GM18520 (cell line): ENCODE data around the gene ST6GAL2.

Experiments used
- ATAC-seq: cut with Tn5 transposase; IDR thresholded peaks from one replicate; pipeline ENCODE4 v1.9.1; 2021; ENCODE audit not compliant: unreplicated experiment

Gene ST6GAL2

DNA sequence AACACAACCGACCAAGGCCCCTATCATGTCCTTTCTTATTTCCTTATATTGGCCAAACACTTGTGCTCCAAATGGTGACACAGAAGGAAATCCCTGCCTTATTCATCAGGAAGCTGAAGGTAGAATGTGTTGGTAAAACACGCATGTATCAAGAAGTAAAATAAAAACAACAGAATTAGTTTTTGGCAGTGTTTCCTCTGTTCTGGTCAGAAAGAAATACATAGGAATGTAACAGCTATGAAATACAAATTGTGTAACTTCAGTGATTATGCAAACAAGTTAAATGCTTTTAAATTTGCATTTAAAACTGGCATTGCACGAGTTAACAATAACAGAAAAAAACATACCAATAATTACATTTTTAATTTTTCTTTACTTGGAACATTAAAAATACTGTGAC, 19.3 kb downstream of the ST6GAL2 start:
- ATAC-seq: no peak

DNA sequence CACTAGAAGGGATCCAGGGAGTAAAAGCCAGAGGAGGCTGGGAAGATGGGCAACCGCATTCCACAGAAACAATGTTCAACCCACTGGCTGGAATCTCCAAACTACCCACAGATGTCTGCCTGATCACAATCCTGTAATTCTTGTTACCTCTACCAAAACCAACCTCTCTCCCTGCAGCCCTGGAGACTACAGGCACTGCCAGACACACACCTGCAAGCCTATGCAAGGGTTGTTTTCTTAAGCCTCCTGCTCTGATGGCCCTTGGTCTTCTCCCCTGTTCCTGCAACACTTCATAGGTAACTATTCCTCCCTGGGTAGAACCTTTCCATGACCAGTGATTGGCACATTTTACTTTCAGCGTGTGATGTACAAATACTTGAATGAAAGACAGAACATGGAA, 21.9 kb downstream of the ST6GAL2 start:
- ATAC-seq: no peak

DNA sequence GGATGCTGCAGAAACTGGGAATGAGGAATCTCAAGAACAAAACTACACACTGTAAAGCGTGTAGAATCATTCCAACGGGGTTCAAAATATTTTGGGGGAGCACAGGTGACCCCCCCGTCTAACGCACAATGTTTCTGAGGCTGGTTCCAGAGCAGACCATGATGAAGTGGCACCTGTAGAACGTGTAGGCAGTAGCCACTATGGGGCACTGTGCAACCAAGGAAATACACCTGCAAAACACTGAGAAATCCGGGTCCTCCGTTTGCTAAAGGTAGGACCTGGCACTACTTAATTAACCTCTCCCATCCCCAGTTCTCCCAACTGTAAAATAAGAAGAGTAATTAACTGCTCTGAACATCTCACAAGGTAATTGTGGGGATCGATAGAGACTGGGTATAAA, 22.6 kb downstream of the ST6GAL2 start:
- ATAC-seq: no peak

DNA sequence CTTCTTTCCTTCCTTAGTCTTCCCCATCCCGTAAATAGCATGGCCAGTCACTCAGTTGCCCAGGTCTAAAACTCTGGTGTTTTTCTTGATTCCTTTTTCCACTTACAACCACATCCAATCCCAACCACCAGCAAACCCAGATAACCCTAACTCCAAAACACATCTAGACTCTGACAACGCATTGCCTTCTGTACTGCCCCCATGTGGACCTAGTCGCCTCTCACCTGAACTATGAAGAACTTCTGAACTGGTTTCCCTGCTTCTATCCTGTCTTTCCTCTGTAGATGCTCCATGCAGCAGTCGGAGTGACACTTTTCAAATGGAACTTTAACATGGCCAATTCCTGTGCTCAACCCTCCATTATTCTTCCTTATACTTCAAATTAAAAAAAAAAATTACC, 26.5 kb downstream of the ST6GAL2 start:
- ATAC-seq: no peak

DNA sequence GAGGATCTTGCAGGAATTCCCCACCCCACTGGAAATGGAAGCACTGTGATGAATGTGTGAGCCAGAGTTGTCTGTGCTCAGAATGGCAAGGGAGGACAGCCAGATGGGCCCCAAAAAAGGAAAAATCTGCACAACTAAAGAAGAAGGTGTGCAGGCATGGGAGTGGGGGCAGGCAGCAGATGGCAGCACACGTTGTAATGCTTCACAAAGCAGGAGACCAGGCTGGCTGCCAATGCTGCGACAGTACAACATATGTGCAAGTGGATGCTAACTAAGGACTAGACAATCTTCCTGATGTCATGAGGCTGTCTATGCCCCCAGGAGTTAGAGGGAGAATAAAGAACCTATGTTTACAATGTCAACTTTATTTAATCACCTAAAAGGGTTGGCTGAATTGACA, 27.2 kb downstream of the ST6GAL2 start:
- no peak for ATAC-seq

- ATAC-seq: no peak
Observed at GRCh38 chr2:106857882-106858478, 28.0 kb downstream of the ST6GAL2 start.

DNA sequence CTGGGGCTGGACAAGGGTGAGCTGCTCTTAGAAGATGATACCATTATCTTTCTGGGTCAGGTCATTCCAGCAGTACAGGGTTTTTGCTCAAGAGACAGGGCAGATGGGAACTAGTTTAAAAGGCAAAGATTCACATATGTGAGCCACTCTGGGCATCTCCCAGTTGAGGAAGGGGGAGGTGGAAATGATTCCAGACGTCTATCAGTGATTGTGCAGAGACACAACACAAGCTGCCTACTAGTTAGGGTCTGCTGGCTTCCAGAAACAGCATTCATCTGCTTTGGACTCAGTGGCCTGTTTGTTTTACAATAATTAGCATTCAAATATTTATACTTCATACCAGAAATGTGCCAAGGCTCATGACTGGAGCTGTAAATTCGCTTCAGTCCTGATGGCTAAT, 32.3 kb downstream of the ST6GAL2 start:
- no peak for ATAC-seq

DNA sequence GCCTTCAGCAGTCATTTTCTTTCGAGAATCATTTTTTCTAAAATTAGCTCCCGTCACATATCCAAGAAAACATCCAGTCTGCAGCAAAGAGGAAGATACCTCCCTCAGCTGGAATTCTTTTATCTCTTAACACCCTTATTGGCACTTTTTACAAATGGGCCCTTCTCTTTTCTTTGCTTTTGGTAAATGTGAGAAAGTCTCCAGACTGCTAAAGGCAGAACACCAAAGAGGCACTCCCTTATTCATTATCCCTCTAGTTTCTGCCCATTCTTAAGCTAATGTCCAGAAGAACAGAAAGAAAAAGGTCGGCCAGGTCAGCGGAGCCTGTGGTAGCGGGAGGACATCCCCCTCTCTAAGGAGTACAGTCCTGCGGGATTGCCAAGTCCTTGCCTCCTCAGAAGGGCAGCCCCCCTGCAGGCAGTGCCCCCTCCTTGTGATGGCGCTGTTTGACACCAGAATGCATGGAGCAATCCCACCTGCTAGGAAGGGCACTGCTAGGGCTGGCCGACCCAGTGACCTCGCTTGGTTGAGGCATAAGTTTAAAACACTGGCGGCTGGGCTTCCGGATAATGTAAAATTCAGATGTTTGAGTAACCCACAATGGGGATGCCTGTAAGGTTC, 34.0 kb downstream of the ST6GAL2 start:
- ATAC-seq: no peak

GRCh38 chr2:106851087-106851874, 34.7 kb downstream of the ST6GAL2 start:
- ATAC-seq: no peak

DNA sequence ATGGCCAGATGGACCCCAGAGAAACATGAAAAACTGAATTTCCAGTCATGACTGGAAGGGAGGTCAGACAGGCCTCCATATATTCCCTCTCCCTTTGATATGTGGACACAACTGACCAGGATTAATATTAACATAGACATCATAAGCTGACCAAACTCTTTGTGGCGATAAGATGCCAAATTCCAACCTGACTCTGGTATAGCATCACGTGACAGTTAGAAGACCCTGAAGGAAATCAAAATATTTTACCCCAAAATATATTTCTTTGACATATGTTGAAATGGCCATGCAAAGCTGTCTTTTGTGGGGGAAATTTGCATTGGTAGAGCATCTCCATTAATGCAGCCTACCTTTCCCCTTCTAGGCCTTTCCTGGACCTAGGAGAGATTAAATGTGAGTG, 36.7 kb downstream of the ST6GAL2 start:
- no peak for ATAC-seq

GRCh38 chr2:106847366-106847765, 38.6 kb downstream of the ST6GAL2 start:
- ATAC-seq: no peak

GRCh38 chr2:106845716-106846115, 40.3 kb downstream of the ST6GAL2 start:
- ATAC-seq: no peak

DNA sequence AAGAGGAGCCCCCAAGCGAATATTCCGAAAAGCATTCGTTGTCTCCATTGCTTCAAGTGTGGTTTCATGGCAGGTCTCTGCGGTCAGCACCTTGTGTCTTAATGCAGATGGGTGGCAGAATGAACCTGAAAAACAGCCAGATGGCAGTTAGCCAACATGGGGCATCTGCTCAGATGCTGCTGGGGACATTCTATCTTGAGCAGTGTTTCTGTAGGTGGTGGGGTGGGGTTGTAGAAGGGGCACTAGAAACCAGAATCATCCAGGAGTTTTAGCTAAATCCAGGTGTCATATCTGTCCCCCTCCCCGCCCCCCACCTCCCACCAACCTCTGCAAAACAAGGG, 42.1 kb downstream of the ST6GAL2 start:
- ATAC-seq: no peak

- no peak for ATAC-seq
Observed at GRCh38 chr2:106843001-106843909, 42.7 kb downstream of the ST6GAL2 start.

- ATAC-seq: no peak
Observed at GRCh38 chr2:106841886-106842645, 43.9 kb downstream of the ST6GAL2 start.

GRCh38 chr2:106840818-106841217, 45.1 kb downstream of the ST6GAL2 start:
- no peak for ATAC-seq

DNA sequence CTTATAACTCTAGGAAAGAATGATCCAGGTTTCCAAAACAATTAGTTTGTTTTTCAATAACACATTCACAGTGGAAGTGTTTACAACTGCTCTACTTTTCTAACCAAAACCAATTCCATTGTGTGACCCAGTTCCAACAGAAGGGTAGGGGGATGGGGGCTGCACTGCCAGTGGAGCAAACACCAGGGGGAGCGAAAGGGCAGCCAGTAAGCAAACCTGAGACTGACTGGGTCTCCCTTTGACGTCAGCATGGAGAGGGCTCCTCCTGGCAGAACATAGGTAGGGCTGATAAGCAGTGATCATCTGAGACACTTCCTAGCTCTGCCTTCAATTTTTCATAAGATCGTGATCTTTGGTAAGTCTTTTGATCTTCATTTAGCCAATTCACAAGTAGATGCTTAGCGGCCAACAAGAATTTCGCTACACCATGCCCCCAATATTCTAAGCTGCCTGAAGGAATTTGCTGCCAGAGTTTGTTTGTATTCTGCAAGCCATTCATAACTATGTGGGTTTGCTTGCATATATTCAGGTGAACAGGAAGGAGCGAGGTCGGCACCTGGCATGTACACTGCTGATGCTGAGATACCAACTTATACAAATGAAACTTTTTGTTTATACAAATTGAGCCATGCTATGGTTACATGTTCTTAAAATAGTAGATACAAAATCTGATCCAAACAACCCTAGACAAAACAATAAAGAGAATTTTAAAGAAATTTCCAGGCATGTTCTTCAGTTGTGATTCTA, 45.9 kb downstream of the ST6GAL2 start:
- ATAC-seq: no peak

- ATAC-seq: no peak
Observed at GRCh38 chr2:106833256-106833655, 52.7 kb downstream of the ST6GAL2 start.

- ATAC-seq: no peak
Observed at GRCh38 chr2:106831816-106832569, 54.0 kb downstream of the ST6GAL2 start.
